HepG2 (cell line): ENCODE results near the gene FGFR3. TPM values are rescaled to one million over a fixed set of nuclear protein-coding genes. Genes with fewer than 3 reads are reported as not detected.

ENCODE experiments used
- CC2D1A ChIP-seq: sonication (generic); formaldehyde crosslinking; IDR thresholded peaks from 2 replicates; pipeline ENCODE4 v1.8.1; 2023; ENCODE audit warnings: mild to moderate bottlenecking, missing genetic modification reagents
- ESRRA ChIP-seq: sonication (generic); formaldehyde crosslinking; IDR thresholded peaks from 2 replicates; pipeline ENCODE4 v1.5.1; 2020; ENCODE audit warnings: mild to moderate bottlenecking, low read depth, missing genetic modification reagents
- NFRKB ChIP-seq: fragments of 450-650 bp; IDR thresholded peaks from 2 replicates; pipeline ENCODE4 v1.6.1; 2017
- RFXANK ChIP-seq: IDR thresholded peaks from 2 replicates; pipeline ENCODE4 v1.6.1; 2016
- ZNF136 ChIP-seq: sonication (generic); formaldehyde crosslinking; IDR thresholded peaks from 2 replicates; pipeline ENCODE4 v1.8.1; 2022; ENCODE audit warnings: low read depth, mild to moderate bottlenecking, moderate library complexity, missing genetic modification reagents
- ZNF264 ChIP-seq: sonication (generic); formaldehyde crosslinking; IDR thresholded peaks from 2 replicates; pipeline ENCODE4 v1.4.0; 2020; ENCODE audit warnings: missing genetic modification reagents
- ZNF274 ChIP-seq: sonication (generic); formaldehyde crosslinking; IDR thresholded peaks from 2 replicates; pipeline ENCODE4 v1.5.1; 2020; ENCODE audit warnings: mild to moderate bottlenecking, missing genetic modification reagents
- polyA plus RNA-seq, 8 experiments: library from polyadenylated mRNA; depleted of rRNA in 3 of 8; stranded (reverse) in 7 of 8; unstranded in 1 of 8; fragments of >200 nt; fragmentation: Illumina TruSeq in 4 of 8; extraction: Trizol in 4 of 8; gene quantifications; 2 replicates each; pipeline versions ENCODE4 v1.2.1 to v1.2.3, GENCODE V29; 2011 to 2016; ENCODE audit warnings: low read depth in 4 of 8, missing spikeins in 1 of 8, mixed read lengths in 1 of 8; ENCODE audit not compliant: insufficient read depth in 1 of 8
- total RNA-seq, 5 experiments: library from RNA; depleted of rRNA; stranded (reverse); fragments of >200 nt; fragmentation: Illumina TruSeq; extraction: Trizol; gene quantifications; 2 replicates each; pipeline ENCODE4 v1.2.3, GENCODE V29; 2016; ENCODE audit warnings: low read depth in 1 of 5
- TF ChIP-seq, protein P1 (sequence below): sonication (generic); formaldehyde crosslinking; IDR thresholded peaks from 2 replicates; pipeline ENCODE4 v1.5.0; 2020; ENCODE audit warnings: mild to moderate bottlenecking, missing genetic modification reagents, borderline replicate concordance
- TF ChIP-seq, protein P2 (sequence below): sonication (generic); formaldehyde crosslinking; IDR thresholded peaks from 2 replicates; pipeline ENCODE4 v1.5.1; 2020; ENCODE audit warnings: mild to moderate bottlenecking, missing genetic modification reagents, moderate library complexity
- TF ChIP-seq, protein P3 (sequence below): sonication (generic); formaldehyde crosslinking; IDR thresholded peaks from 2 replicates; pipeline ENCODE4 v1.5.0; 2020; ENCODE audit warnings: mild to moderate bottlenecking, missing genetic modification reagents, moderate library complexity

FGFR3 gene
- total and polyA plus RNA-seq, 2 of the 13 experiments (the other 11 are each of a cell fraction or from before 2014, with no cell fraction given): 103 to 109 TPM

DNA sequence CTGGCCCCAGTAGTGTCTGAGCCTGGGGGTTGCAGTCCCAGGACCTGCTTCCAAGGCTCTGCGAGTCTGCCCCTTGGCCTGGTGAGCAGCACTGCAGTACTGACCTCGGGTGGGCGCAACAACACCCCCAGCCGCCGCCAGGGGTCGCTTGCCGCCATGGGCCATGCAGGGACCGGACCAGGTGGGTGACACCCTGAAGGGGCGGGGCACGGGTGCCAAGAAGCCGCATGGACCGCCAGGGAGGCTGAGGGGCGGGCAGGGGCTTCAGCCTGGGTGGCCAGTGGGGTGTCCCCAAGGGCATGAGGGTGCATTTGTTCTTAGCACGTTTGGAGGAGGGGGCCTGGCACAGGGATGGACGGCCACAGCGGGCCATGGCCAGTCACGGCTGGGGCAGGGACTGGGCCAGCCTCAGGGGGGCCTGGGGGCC is 46.8 kb upstream of the FGFR3 start (continued):
- TF ChIP-seq, protein P1, sequence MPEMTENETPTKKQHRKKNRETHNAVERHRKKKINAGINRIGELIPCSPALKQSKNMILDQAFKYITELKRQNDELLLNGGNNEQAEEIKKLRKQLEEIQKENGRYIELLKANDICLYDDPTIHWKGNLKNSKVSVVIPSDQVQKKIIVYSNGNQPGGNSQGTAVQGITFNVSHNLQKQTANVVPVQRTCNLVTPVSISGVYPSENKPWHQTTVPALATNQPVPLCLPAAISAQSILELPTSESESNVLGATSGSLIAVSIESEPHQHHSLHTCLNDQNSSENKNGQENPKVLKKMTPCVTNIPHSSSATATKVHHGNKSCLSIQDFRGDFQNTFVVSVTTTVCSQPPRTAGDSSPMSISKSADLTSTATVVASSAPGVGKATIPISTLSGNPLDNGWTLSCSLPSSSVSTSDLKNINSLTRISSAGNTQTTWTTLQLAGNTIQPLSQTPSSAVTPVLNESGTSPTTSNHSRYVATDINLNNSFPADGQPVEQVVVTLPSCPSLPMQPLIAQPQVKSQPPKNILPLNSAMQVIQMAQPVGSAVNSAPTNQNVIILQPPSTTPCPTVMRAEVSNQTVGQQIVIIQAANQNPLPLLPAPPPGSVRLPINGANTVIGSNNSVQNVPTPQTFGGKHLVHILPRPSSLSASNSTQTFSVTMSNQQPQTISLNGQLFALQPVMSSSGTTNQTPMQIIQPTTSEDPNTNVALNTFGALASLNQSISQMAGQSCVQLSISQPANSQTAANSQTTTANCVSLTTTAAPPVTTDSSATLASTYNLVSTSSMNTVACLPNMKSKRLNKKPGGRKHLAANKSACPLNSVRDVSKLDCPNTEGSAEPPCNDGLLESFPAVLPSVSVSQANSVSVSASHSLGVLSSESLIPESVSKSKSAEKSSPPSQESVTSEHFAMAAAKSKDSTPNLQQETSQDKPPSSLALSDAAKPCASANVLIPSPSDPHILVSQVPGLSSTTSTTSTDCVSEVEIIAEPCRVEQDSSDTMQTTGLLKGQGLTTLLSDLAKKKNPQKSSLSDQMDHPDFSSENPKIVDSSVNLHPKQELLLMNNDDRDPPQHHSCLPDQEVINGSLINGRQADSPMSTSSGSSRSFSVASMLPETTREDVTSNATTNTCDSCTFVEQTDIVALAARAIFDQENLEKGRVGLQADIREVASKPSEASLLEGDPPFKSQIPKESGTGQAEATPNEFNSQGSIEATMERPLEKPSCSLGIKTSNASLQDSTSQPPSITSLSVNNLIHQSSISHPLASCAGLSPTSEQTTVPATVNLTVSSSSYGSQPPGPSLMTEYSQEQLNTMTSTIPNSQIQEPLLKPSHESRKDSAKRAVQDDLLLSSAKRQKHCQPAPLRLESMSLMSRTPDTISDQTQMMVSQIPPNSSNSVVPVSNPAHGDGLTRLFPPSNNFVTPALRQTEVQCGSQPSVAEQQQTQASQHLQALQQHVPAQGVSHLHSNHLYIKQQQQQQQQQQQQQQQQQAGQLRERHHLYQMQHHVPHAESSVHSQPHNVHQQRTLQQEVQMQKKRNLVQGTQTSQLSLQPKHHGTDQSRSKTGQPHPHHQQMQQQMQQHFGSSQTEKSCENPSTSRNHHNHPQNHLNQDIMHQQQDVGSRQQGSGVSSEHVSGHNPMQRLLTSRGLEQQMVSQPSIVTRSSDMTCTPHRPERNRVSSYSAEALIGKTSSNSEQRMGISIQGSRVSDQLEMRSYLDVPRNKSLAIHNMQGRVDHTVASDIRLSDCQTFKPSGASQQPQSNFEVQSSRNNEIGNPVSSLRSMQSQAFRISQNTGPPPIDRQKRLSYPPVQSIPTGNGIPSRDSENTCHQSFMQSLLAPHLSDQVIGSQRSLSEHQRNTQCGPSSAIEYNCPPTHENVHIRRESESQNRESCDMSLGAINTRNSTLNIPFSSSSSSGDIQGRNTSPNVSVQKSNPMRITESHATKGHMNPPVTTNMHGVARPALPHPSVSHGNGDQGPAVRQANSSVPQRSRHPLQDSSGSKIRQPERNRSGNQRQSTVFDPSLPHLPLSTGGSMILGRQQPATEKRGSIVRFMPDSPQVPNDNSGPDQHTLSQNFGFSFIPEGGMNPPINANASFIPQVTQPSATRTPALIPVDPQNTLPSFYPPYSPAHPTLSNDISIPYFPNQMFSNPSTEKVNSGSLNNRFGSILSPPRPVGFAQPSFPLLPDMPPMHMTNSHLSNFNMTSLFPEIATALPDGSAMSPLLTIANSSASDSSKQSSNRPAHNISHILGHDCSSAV (CRISPR knock-in tag): no peak
- TF ChIP-seq ESRRA (CRISPR knock-in tag): peak; percentile 9; the same call in 1 of the 2 replicates
- TF ChIP-seq, protein P2, sequence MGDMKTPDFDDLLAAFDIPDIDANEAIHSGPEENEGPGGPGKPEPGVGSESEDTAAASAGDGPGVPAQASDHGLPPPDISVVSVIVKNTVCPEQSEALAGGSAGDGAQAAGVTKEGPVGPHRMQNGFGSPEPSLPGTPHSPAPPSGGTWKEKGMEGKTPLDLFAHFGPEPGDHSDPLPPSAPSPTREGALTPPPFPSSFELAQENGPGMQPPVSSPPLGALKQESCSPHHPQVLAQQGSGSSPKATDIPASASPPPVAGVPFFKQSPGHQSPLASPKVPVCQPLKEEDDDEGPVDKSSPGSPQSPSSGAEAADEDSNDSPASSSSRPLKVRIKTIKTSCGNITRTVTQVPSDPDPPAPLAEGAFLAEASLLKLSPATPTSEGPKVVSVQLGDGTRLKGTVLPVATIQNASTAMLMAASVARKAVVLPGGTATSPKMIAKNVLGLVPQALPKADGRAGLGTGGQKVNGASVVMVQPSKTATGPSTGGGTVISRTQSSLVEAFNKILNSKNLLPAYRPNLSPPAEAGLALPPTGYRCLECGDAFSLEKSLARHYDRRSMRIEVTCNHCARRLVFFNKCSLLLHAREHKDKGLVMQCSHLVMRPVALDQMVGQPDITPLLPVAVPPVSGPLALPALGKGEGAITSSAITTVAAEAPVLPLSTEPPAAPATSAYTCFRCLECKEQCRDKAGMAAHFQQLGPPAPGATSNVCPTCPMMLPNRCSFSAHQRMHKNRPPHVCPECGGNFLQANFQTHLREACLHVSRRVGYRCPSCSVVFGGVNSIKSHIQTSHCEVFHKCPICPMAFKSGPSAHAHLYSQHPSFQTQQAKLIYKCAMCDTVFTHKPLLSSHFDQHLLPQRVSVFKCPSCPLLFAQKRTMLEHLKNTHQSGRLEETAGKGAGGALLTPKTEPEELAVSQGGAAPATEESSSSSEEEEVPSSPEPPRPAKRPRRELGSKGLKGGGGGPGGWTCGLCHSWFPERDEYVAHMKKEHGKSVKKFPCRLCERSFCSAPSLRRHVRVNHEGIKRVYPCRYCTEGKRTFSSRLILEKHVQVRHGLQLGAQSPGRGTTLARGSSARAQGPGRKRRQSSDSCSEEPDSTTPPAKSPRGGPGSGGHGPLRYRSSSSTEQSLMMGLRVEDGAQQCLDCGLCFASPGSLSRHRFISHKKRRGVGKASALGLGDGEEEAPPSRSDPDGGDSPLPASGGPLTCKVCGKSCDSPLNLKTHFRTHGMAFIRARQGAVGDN (CRISPR knock-in tag): peak; percentile 53
- TF ChIP-seq ZNF274 (CRISPR knock-in tag): no peak; the same call in 1 of the 2 replicates
- TF ChIP-seq NFRKB: no peak
- TF ChIP-seq RFXANK (CRISPR knock-in tag): no peak
- TF ChIP-seq CC2D1A: no peak
- no peak for TF ChIP-seq ZNF136
- peak; percentile 66; the same call in 1 of the 2 replicates for TF ChIP-seq ZNF264 (CRISPR knock-in tag)
- TF ChIP-seq, protein P3, sequence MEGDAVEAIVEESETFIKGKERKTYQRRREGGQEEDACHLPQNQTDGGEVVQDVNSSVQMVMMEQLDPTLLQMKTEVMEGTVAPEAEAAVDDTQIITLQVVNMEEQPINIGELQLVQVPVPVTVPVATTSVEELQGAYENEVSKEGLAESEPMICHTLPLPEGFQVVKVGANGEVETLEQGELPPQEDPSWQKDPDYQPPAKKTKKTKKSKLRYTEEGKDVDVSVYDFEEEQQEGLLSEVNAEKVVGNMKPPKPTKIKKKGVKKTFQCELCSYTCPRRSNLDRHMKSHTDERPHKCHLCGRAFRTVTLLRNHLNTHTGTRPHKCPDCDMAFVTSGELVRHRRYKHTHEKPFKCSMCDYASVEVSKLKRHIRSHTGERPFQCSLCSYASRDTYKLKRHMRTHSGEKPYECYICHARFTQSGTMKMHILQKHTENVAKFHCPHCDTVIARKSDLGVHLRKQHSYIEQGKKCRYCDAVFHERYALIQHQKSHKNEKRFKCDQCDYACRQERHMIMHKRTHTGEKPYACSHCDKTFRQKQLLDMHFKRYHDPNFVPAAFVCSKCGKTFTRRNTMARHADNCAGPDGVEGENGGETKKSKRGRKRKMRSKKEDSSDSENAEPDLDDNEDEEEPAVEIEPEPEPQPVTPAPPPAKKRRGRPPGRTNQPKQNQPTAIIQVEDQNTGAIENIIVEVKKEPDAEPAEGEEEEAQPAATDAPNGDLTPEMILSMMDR (CRISPR knock-in tag): peak; percentile 99
